GM10266 (cell line): ENCODE measurements around the gene CYP19A1.

Source experiments
- DNase-seq: peaks from one replicate; pipeline ENCODE4 v3.0.0; 2012; ENCODE audit errors: extremely low spot score
- CTCF ChIP-seq: IDR thresholded peaks from 2 replicates; pipeline ENCODE4 v1.5.1; 2012; ENCODE audit warnings: mild to moderate bottlenecking, low read depth; ENCODE audit not compliant: control insufficient read depth, insufficient read depth; ENCODE audit errors: missing control alignments

Gene CYP19A1

GRCh38 chr15:51335087-51335486 is 3.3 kb downstream of the CYP19A1 start:
- DNase-seq, result no peak
- no peak for TF ChIP-seq CTCF

GRCh38 chr15:51334011-51334451 is 4.4 kb downstream of the CYP19A1 start:
- no peak for TF ChIP-seq CTCF
- DNase-seq, result no peak

- DNase-seq, result no peak
- TF ChIP-seq CTCF, result no peak
Observed at GRCh38 chr15:51333571-51333970, 4.8 kb downstream of the CYP19A1 start.

- no peak for TF ChIP-seq CTCF
Observed at GRCh38 chr15:51332206-51333147, 5.9 kb downstream of the CYP19A1 start.

GRCh38 chr15:51331141-51331540 is 7.3 kb downstream of the CYP19A1 start:
- TF ChIP-seq CTCF, result no peak
- DNase-seq, result no peak

More at GRCh38 chr15:51332206-51333147, 5.9 kb downstream of the CYP19A1 start:
- no peak for DNase-seq

GRCh38 chr15:51328926-51329325 is 9.5 kb downstream of the CYP19A1 start:
- no peak for TF ChIP-seq CTCF
- DNase-seq, result no peak

GRCh38 chr15:51327081-51327480 is 11.3 kb downstream of the CYP19A1 start:
- no peak for DNase-seq
- no peak for TF ChIP-seq CTCF
